KMS-11 (cell line): ENCODE data around the gene PRKAR1B.

Source experiments
- H2AFZ ChIP-seq: fragments of 200-600 bp; sonication (generic); 2 replicates; pipeline ENCODE4 v1.6.1; 2016; ENCODE audit warnings: antibody characterized with exemption, mixed run types, low read depth
- H3K27ac ChIP-seq: fragments of 200-600 bp; sonication (generic); 2 replicates; pipeline ENCODE4 v1.6.1; 2016; ENCODE audit warnings: mild to moderate bottlenecking, mixed run types
- H3K27me3 ChIP-seq: fragments of 200-600 bp; sonication (generic); 2 replicates; pipeline ENCODE4 v1.6.1; 2017; ENCODE audit warnings: mild to moderate bottlenecking, low read depth, mixed run types, moderate library complexity; ENCODE audit not compliant: insufficient read depth
- H3K36me3 ChIP-seq: fragments of 200-600 bp; sonication (generic); 2 replicates; pipeline ENCODE4 v1.6.1; 2017; ENCODE audit warnings: mild to moderate bottlenecking, mixed run types; ENCODE audit not compliant: insufficient read depth
- H3K4me1 ChIP-seq: fragments of 200-600 bp; sonication (generic); 2 replicates; pipeline ENCODE4 v1.6.1; 2016; ENCODE audit warnings: mild to moderate bottlenecking, low read depth, mixed run types; ENCODE audit not compliant: poor library complexity, severe bottlenecking
- H3K4me2 ChIP-seq: fragments of 200-600 bp; sonication (generic); 2 replicates; pipeline ENCODE4 v1.7.0; 2016; ENCODE audit warnings: mild to moderate bottlenecking, mixed run types
- H3K4me3 ChIP-seq: fragments of 200-600 bp; sonication (generic); IDR thresholded peaks from 2 replicates; pipeline ENCODE4 v1.6.1; 2017; ENCODE audit warnings: low read depth, low read length, mixed read lengths; ENCODE audit not compliant: insufficient read depth
- H3K79me2 ChIP-seq: fragments of 200-600 bp; sonication (generic); 2 replicates; pipeline ENCODE4 v1.6.1; 2016; ENCODE audit warnings: low read depth, mixed run types; ENCODE audit not compliant: insufficient read depth
- H3K9ac ChIP-seq: fragments of 200-600 bp; sonication (generic); 2 replicates; pipeline ENCODE4 v1.6.1; 2016; ENCODE audit warnings: mild to moderate bottlenecking, mixed run types
- H4K20me1 ChIP-seq: fragments of 200-600 bp; sonication (generic); 2 replicates; pipeline ENCODE4 v1.6.1; 2016; ENCODE audit warnings: mild to moderate bottlenecking, mixed run types; ENCODE audit not compliant: insufficient read depth
- CTCF ChIP-seq: fragments of 200-600 bp; sonication (generic); conservative IDR thresholded peaks from 2 replicates; pipeline ENCODE4 v1.6.1; 2017; ENCODE audit warnings: low read depth, mild to moderate bottlenecking, antibody characterized with exemption, low read length, moderate library complexity, mixed read lengths

The PRKAR1B gene

GRCh38 chr7:545470-545869 is 181.6 kb downstream of the PRKAR1B start:
- Histone ChIP-seq H2AFZ (no peak overlapping the region), H3K36me3 (no peaks in the 10 kb centered on the region), H3K27ac (no peak overlapping the region), H3K27me3 (no peaks in the 10 kb centered on the region), H3K4me2 (no peak overlapping the region), H3K4me1 (no peaks in the 10 kb centered on the region), H3K4me3 (no peak overlapping the region), H4K20me1 (no peaks in the 10 kb centered on the region), H3K79me2 (no peaks in the 10 kb centered on the region), H3K9ac (no peak overlapping the region)
- no peak for TF ChIP-seq CTCF

- no peaks in the 10 kb centered on the region for H3K4me1 ChIP-seq
- H3K4me2 ChIP-seq = no peak overlapping the region
- no peak for TF ChIP-seq CTCF
- H3K9ac ChIP-seq = no peak overlapping the region
- H3K27ac ChIP-seq = no peak overlapping the region
- H3K27me3 ChIP-seq = no peaks in the 10 kb centered on the region
- H3K4me3 ChIP-seq = no peak overlapping the region
- no peaks in the 10 kb centered on the region for H4K20me1 ChIP-seq
- no peaks in the 10 kb centered on the region for H3K36me3 ChIP-seq
- no peak overlapping the region for H2AFZ ChIP-seq
- H3K79me2 ChIP-seq = no peaks in the 10 kb centered on the region
These were observed 182.5 kb downstream of the PRKAR1B start for GRCh38 chr7:544338-545221.

GRCh38 chr7:543501-544337 is 183.4 kb downstream of the PRKAR1B start:
- TF ChIP-seq CTCF = no peak
- Histone ChIP-seq H3K79me2 (no peaks in the 10 kb centered on the region), H3K36me3 (no peaks in the 10 kb centered on the region), H3K9ac (no peak overlapping the region), H4K20me1 (no peaks in the 10 kb centered on the region), H3K4me1 (no peaks in the 10 kb centered on the region), H3K4me2 (no peak overlapping the region), H3K27me3 (no peaks in the 10 kb centered on the region), H3K27ac (no peak overlapping the region), H3K4me3 (no peak overlapping the region), H2AFZ (no peak overlapping the region)

GRCh38 chr7:542713-543500 is 184.2 kb downstream of the PRKAR1B start:
- H3K4me2 ChIP-seq = no peak overlapping the region
- no peaks in the 10 kb centered on the region for H3K36me3 ChIP-seq
- no peak overlapping the region for H3K4me3 ChIP-seq
- H3K4me1 ChIP-seq = no peaks in the 10 kb centered on the region
- H2AFZ ChIP-seq = no peak overlapping the region
- TF ChIP-seq CTCF = no peak
- no peaks in the 10 kb centered on the region for H4K20me1 ChIP-seq
- H3K27me3 ChIP-seq = no peaks in the 10 kb centered on the region
- no peak overlapping the region for H3K27ac ChIP-seq
- no peaks in the 10 kb centered on the region for H3K79me2 ChIP-seq
- no peak overlapping the region for H3K9ac ChIP-seq
